Adrenal gland (tissue), 12 donors: ENCODE data around the gene ZNF346. TPM values are rescaled to one million over a fixed set of nuclear protein-coding genes. Genes with fewer than 3 reads are reported as not detected.

Experiments used
- DNase-seq, 7 donors: peaks; one replicate each; pipeline ENCODE4 v3.0.0-alpha.2; 2019 to 2020
- H3K27ac ChIP-seq, 5 donors: fragments of 200-600 bp; sonication (generic) in 4 of 5; 1 replicate in 3 of 5; 2 replicates in 2 of 5; pipeline versions ENCODE4 v1.5.1 to v1.8.0; 2016 to 2020; ENCODE audit warnings: mild to moderate bottlenecking in 1 of 5
- H3K27me3 ChIP-seq: fragments of 200-600 bp; 2 replicates; pipeline ENCODE4 v1.8.0; 2021
- H3K36me3 ChIP-seq, 2 donors: fragments of 200-600 bp; replicated peaks in 1 of 2; 1 replicate in 1 of 2; 2 replicates in 1 of 2; pipeline versions ENCODE4 v1.5.1 to v1.8.0; 2018 to 2022
- H3K4me1 ChIP-seq, 2 donors: fragments of 200-600 bp; replicated peaks in 1 of 2; 1 replicate in 1 of 2; 2 replicates in 1 of 2; pipeline versions ENCODE4 v1.5.1 to v1.8.0; 2018 to 2021
- H3K4me3 ChIP-seq, 4 donors: fragments of 200-600 bp; sonication (generic) in 3 of 4; one replicate each; pipeline ENCODE4 v1.5.1; 2016 to 2018
- H3K9me3 ChIP-seq, 3 donors: fragments of 200-600 bp; sonication (generic) in 1 of 3; replicated peaks in 1 of 3; 1 replicate in 2 of 3; 2 replicates in 1 of 3; pipeline versions ENCODE4 v1.5.1 to v1.8.0; 2016 to 2021
- CTCF ChIP-seq, 6 experiments: fragments of 450-650 bp in 4 of 6; fragments of 200-600 bp in 2 of 6; sonication (generic) in 1 of 6; IDR thresholded peaks; 1 replicate in 5 of 6; 2 replicates in 1 of 6; pipeline versions ENCODE4 v1.5.1 to v1.8.0; 2016 to 2021; ENCODE audit warnings: antibody characterized with exemption in 6 of 6, mild to moderate bottlenecking in 2 of 6, moderate library complexity in 1 of 6
- POLR2A ChIP-seq, 2 donors: fragments of 450-650 bp; IDR thresholded peaks; one replicate each; pipeline ENCODE4 v1.6.1; 2017; ENCODE audit warnings: antibody characterized with exemption in 2 of 2, mild to moderate bottlenecking in 2 of 2, moderate library complexity in 1 of 2
- WGBS, 4 donors: extraction: QIAGEN DNeasy Blood & Tissue Kit in 2 of 4; methylation state at CpG; one replicate each; pipeline versions ENCODE4 v1.1.5 to v1.1.7; 2013 to 2017; 5-methylcytosine and 5-hydroxymethylcytosine counted together
- intact Hi-C, 2 donors: fragments of 100-400 bp; cut with DNase I; formaldehyde crosslinking; loops; one replicate each; pipeline versions ENCODE4 v1.14.1 to v1.15.0; 2022 to 2023
- polyA plus RNA-seq, 3 donors: library from polyadenylated mRNA; stranded (reverse); fragments of 200-250 nt in 2 of 3; fragments of 350-450 nt in 1 of 3; fragmentation: Illumina TruSeq in 1 of 3; extraction: RNeasy Lipid Tissue Mini Kit (QIAGEN cat#74804) in 1 of 3; gene quantifications; one replicate each; pipeline ENCODE4 v1.2.3, GENCODE V29; 2013 to 2014
- total RNA-seq, 9 donors: library from RNA; depleted of rRNA in 4 of 9; stranded (reverse); fragments of >200 nt in 4 of 9; fragments of 120-200 nt in 1 of 9; fragmentation: NEBNext Ultra II Directional in 1 of 9; extraction: Animal tissue kit (Norgen Biotek cat#: 25700) in 1 of 9; gene quantifications; one replicate each; pipeline versions ENCODE4 v1.1.0 to v1.2.4, GENCODE V29; 2013 to 2023
- donor health status: healthy with polysubstance abuse.
- donor health status: Bipolar disorder and iron deficiency.
- donor health status: DM: yes; HTN: yes; CAD: no.
- donor health status: DM: no; HTN: no; CAD: no.
- donor health status: DM: no; HTN: no; CAD: no.
- donor health status: DM: yes; HTN: yes; CAD: no.

The ZNF346 gene
- total and polyA plus RNA-seq, 12 donors, result 7.9 to 29.4 (median 17.1) TPM

GRCh38 chr5:177003649-177004048 lies 18.8 kb upstream of the ZNF346 start:
- Histone ChIP-seq H3K27me3 (no peaks in the 10 kb centered on the region), H3K36me3 (no peaks in the 10 kb centered on the region), H3K4me3 (no peak overlapping the region), H3K4me1 (peaks cover 11 to 17% of the 10 kb centered on the region in 2 donors), H3K27ac (no peak overlapping the region), H3K9me3 (no peaks in the 10 kb centered on the region)
- TF ChIP-seq POLR2A (IDR thresholded peaks at IDR 0.05) (no peak), CTCF (IDR thresholded peaks at IDR 0.05) (no peak)
- intact Hi-C loops, result no loop called here
- peak in 2 of 7 donors; percentile 15 to 33 for DNase-seq
- 61 to 80% (median 63%) methylated on average over 5 of the region's 5 CpGs for WGBS, 4 donors

- no peak for TF ChIP-seq CTCF (IDR thresholded peaks at IDR 0.05)
- TF ChIP-seq POLR2A (IDR thresholded peaks at IDR 0.05), result no peak
- Histone ChIP-seq H3K9me3 (no peaks in the 10 kb centered on the region), H3K4me1 (peaks cover 11 to 17% of the 10 kb centered on the region in 2 donors), H3K27me3 (no peaks in the 10 kb centered on the region), H3K36me3 (no peaks in the 10 kb centered on the region), H3K4me3 (peak overlapping the region in 1 of 4 donors; percentile 79), H3K27ac (peak overlapping the region in 1 of 5 donors; percentile 95)
- intact Hi-C loops, result no loop called here
- DNase-seq, result no peak
- WGBS, 4 donors, result 80 to 90% (median 87%) methylated on average over 8 to 10 of the region's 10 CpGs
Measured at GRCh38 chr5:177004961-177005360, 17.5 kb upstream of the ZNF346 start.

- no peaks in the 10 kb centered on the region for H3K27me3 ChIP-seq
- TF ChIP-seq POLR2A (IDR thresholded peaks at IDR 0.05) (peak in 1 of 2 donors; percentile 11), CTCF (IDR thresholded peaks at IDR 0.05) (peak; percentile 32 to 54 (median 47))
- intact Hi-C loops, result no loop called here
- H3K36me3 ChIP-seq, result no peaks in the 10 kb centered on the region
- WGBS, 4 donors, result 0 to 1% (median 1%) methylated on average over 32 to 51 of the region's 51 CpGs
- peak; percentile 70 to 84 (median 76) for DNase-seq
- peak overlapping the region; percentile 84 to 96 (median 93) for H3K27ac ChIP-seq
- H3K4me3 ChIP-seq, result peak overlapping the region; percentile 79 to 95 (median 86)
- no peaks in the 10 kb centered on the region for H3K9me3 ChIP-seq
- peaks cover 11 to 17% of the 10 kb centered on the region in 2 donors for H3K4me1 ChIP-seq
Measured at GRCh38 chr5:177005619-177006264, 16.8 kb upstream of the ZNF346 start.

- Histone ChIP-seq H3K4me1 (peaks cover 11 to 17% of the 10 kb centered on the region in 2 donors), H3K9me3 (no peaks in the 10 kb centered on the region), H3K27me3 (no peaks in the 10 kb centered on the region), H3K36me3 (no peaks in the 10 kb centered on the region), H3K4me3 (peak within 1 kb of the TSS; percentile 79 to 95 (median 86)), H3K27ac (peak within 1 kb of the TSS; percentile 84 to 96 (median 93))
- 0 to 1% (median 0%) methylated on average over 2 to 78 of the region's 83 CpGs for WGBS, 4 donors
- intact Hi-C loops, result no loop called here
- DNase-seq, result peak; percentile 90 to 94 (median 93)
- TF ChIP-seq POLR2A (IDR thresholded peaks at IDR 0.05) (peak in 1 of 2 donors; percentile 34), CTCF (IDR thresholded peaks at IDR 0.05) (no peak)
Measured at GRCh38 chr5:177006265-177006972, 16.1 kb upstream of the ZNF346 start, which contains the start of gene UIMC1. UIMC1 (minus strand) TSS chr5:177006779; CDS start chr5:176982615, 24,164 bp downstream.
